ENCODE results near the gene HOXD11. TPM values are rescaled to one million over a fixed set of nuclear protein-coding genes. Genes with fewer than 3 reads are reported as not detected.

The HOXD11 gene
- total and polyA plus RNA-seq, 2 experiments from 2014 or later = 28.4 to 30.0 TPM

DNA sequence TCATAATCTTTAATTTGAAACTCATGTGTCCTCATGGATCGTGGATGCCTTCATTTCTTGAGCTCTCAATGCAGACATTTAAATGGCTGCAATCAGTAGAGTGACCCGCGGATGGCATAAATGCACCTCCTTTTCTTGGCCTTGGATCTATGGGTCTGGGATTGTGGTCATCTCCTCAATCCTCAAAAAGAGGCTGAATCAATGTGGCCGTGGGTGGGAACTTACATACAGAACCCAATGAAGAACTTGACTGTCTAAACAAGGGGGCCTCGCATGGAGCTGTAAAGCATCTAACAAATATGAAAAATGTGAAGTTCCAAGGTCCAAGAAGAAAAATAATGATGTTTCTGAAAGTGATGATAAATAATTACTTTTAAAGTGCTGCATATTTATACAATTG is 11.7 kb upstream of the HOXD11 start:
- in situ Hi-C loops (cut with MboI) = no loop called here
- H3K4me2 ChIP-seq (ENCODE audit: unreplicated experiment) = no peak overlapping the region
- H2AFZ ChIP-seq = no peak overlapping the region
- no peak for DNase-seq
- 0 out of 2 replicates have a peak, but pooled peaks cover 13% of the 10 kb centered on the region for H3K79me2 ChIP-seq (ENCODE audit: insufficient read depth)
- TF ChIP-seq EZH2 (IDR thresholded peaks at IDR 0.05; ENCODE audit: insufficient read depth, poor library complexity, severe bottlenecking) = no peak
- TF ChIP-seq EZH2phosphoT487 (IDR thresholded peaks at IDR 0.05; ENCODE audit: insufficient read depth, low read depth) = no peak
- whole genome bisulfite sequencing, 2 experiments (ENCODE audit: low coverage in 1 of 2, low lambda C conversion rate in 2 of 2, missing lambda C conversion rate in 2 of 2) = 94 to 98% methylated on average over 5 of the region's 5 CpGs
- peaks cover 15% of the 10 kb centered on the region; the same call in 1 of the 2 replicates for H3F3A ChIP-seq (ENCODE audit: insufficient read depth)
- H3K9me2 ChIP-seq (ENCODE audit: insufficient read depth) = no peaks in the 10 kb centered on the region
- no peaks in the 10 kb centered on the region for H4K20me1 ChIP-seq (ENCODE audit: insufficient read depth)
- no peaks in the 10 kb centered on the region for H3K9me3 ChIP-seq (ENCODE audit: low read depth)
- no peak overlapping the region for H3K27ac ChIP-seq
- no peak overlapping the region for H3K4me3 ChIP-seq
- no peak overlapping the region for H3K9ac ChIP-seq
- H3K27me3 ChIP-seq (replicated peaks; ENCODE audit: insufficient read depth) = peaks cover 3% of the 10 kb centered on the region; the same call in 1 of the 2 replicates
- no peaks in the 10 kb centered on the region for H3K36me3 ChIP-seq (ENCODE audit: low read depth)
- peaks cover 9% of the 10 kb centered on the region for H3K4me1 ChIP-seq (ENCODE audit: insufficient read depth)

DNA sequence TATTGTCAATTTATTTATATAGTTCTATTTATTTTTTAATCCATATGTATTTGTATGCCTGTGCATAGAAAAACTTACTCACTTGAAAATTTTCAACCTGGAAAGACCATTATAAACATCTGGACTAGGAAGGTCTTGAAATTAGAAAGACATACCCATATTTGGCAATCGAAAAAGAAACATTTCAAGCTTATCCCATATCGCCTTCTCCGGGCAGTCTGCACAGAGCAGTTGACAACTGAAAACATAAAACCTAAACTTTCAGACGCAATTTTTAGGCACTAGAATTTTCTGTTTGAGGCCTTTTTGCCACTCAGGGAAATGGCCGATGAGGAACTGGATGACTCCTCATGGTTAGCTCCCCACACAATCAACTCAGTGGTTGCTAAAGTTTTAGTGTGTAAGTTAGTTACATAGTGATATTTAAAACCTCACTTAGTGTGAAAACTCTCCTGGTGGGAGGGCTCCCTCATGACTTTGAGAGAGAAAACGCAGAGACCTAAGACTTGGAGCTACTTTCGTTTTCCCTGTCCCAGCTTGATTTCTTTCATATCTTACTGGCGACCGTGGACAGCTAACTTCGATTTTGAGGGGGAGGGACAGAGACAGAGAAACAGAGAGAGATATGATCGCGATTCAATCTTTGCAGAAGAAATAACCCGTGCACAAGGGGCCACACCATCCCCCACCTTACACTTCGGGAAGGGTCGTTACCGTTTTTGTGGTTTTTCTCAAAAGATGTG is 10.7 kb upstream of the HOXD11 start:
- peak overlapping the region; percentile 79 for H3K9ac ChIP-seq
- no peaks in the 10 kb centered on the region for H3K9me2 ChIP-seq (ENCODE audit: insufficient read depth)
- no peaks in the 10 kb centered on the region for H3K36me3 ChIP-seq (ENCODE audit: low read depth)
- no peaks in the 10 kb centered on the region for H3K27me3 ChIP-seq (replicated peaks; ENCODE audit: insufficient read depth)
- H3K4me1 ChIP-seq (ENCODE audit: insufficient read depth) = peaks cover 9% of the 10 kb centered on the region
- H3K9me3 ChIP-seq (ENCODE audit: low read depth) = no peaks in the 10 kb centered on the region
- peak overlapping the region; percentile 97 for H2AFZ ChIP-seq
- 0 out of 2 replicates have a peak, but pooled peaks cover 13% of the 10 kb centered on the region for H3K79me2 ChIP-seq (ENCODE audit: insufficient read depth)
- in situ Hi-C loops (cut with MboI) = no loop called here
- peak overlapping the region; percentile 100 for H3K4me2 ChIP-seq (ENCODE audit: unreplicated experiment)
- H3K27ac ChIP-seq = peak overlapping the region; percentile 73
- DNase-seq = peak; percentile 76
- peak overlapping the region; percentile 79 for H3K4me3 ChIP-seq
- WGBS, 2 experiments (ENCODE audit: low coverage in 1 of 2, low lambda C conversion rate in 2 of 2, missing lambda C conversion rate in 2 of 2) = 12 to 14% methylated on average over 16 of the region's 16 CpGs
- H4K20me1 ChIP-seq (ENCODE audit: insufficient read depth) = no peaks in the 10 kb centered on the region
- TF ChIP-seq EZH2 (IDR thresholded peaks at IDR 0.05; ENCODE audit: insufficient read depth, poor library complexity, severe bottlenecking) (no peak), EZH2phosphoT487 (IDR thresholded peaks at IDR 0.05; ENCODE audit: insufficient read depth, low read depth) (no peak)
- peaks cover 15% of the 10 kb centered on the region; the same call in 1 of the 2 replicates for H3F3A ChIP-seq (ENCODE audit: insufficient read depth)

DNA sequence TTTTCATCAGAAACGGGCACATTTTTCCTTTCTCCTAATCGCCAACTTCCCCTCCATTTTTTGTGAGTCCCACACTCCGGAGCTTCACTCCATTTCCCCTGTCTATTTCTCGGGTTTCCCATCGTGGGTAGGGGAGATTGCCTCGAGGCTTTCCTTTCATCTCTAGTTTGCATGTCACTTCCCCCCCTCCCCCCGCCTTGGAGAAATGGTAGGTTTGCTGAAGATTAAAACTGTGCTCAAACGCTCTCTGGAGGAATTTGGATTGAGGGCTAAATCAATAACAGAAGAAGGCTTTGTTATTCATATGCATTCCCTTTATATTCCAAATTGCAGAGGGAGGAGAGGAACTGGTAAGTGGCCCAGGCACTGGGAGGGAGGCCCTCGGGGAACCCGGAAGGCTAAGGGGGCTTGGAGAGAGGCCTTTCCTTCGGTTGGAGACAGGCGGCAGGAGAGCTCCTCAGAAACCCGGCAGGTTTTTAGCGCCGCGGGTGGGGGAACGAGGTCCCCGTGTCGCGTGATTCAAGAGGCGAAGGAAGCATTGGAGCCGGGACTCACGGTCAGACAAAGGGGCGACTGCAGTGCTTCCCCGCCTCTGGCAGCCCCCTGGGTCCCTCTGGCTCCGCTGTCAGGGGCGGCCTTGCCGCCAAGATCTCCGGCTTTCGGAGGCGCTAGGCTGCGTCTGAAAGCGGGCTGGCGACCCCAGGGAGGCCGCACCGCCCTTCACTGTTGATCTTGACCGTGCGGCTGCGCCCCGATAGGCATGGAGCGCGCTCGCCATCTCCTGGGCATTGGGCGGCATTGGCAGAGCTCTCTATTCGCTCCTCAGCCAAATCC is 9.9 kb upstream of the HOXD11 start:
- H3K4me3 ChIP-seq = peak overlapping the region; percentile 79
- peak overlapping the region; percentile 100 for H3K4me2 ChIP-seq (ENCODE audit: unreplicated experiment)
- H3K27me3 ChIP-seq (replicated peaks; ENCODE audit: insufficient read depth) = no peaks in the 10 kb centered on the region
- in situ Hi-C loops (cut with MboI) = no loop called here
- no peaks in the 10 kb centered on the region for H4K20me1 ChIP-seq (ENCODE audit: insufficient read depth)
- peak overlapping the region; percentile 97 for H2AFZ ChIP-seq
- H3K27ac ChIP-seq = peak overlapping the region; percentile 73
- peaks cover 16% of the 10 kb centered on the region; the same call in 1 of the 2 replicates for H3F3A ChIP-seq (ENCODE audit: insufficient read depth)
- TF ChIP-seq EZH2 (IDR thresholded peaks at IDR 0.05; ENCODE audit: insufficient read depth, poor library complexity, severe bottlenecking) (no peak), EZH2phosphoT487 (IDR thresholded peaks at IDR 0.05; ENCODE audit: insufficient read depth, low read depth) (no peak)
- 0 to 2% methylated on average over 38 to 44 of the region's 45 CpGs for WGBS, 2 experiments (ENCODE audit: low coverage in 1 of 2, low lambda C conversion rate in 2 of 2, missing lambda C conversion rate in 2 of 2)
- H3K9ac ChIP-seq = peak overlapping the region; percentile 79
- no peaks in the 10 kb centered on the region for H3K9me2 ChIP-seq (ENCODE audit: insufficient read depth)
- H3K79me2 ChIP-seq (ENCODE audit: insufficient read depth) = peaks cover 18% of the 10 kb centered on the region
- H3K36me3 ChIP-seq (ENCODE audit: low read depth) = no peaks in the 10 kb centered on the region
- H3K4me1 ChIP-seq (ENCODE audit: insufficient read depth) = peaks cover 9% of the 10 kb centered on the region
- peak; percentile 95 for DNase-seq
- no peaks in the 10 kb centered on the region for H3K9me3 ChIP-seq (ENCODE audit: low read depth)

DNA sequence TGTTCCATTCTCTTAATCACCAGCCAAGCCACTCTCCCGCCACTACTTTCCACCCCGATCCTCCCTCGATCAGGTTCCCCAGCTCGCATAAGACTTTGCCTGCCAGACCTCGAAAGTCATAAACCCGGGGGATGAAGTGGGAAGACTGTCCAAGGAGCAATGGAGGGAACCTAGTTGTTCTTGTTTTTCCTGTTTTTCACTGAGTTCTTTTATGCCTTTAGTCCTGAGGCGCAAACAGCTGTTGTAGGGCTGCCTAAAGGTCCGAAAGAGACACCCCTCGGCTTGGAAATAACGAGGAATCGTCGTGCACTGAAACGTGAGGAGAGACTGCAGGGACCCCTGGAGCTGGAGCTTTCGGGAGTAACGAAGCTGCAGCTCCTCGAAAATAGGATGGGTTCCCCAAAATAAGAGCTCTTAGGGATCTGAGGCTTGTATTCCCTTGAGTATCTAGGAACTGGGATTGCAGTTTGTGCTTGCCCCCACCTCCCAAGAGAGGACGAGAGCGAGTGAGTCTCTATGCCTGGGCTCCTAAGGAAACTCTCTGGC is 9.2 kb upstream of the HOXD11 start:
- H3K4me3 ChIP-seq = peak overlapping the region; percentile 79
- TF ChIP-seq EZH2phosphoT487 (IDR thresholded peaks at IDR 0.05; ENCODE audit: insufficient read depth, low read depth) = no peak
- H3K9me3 ChIP-seq (ENCODE audit: low read depth) = no peaks in the 10 kb centered on the region
- peak overlapping the region; percentile 97 for H2AFZ ChIP-seq
- peaks cover 25% of the 10 kb centered on the region for H3K79me2 ChIP-seq (ENCODE audit: insufficient read depth)
- peaks cover 22% of the 10 kb centered on the region; the same call in 1 of the 2 replicates for H3F3A ChIP-seq (ENCODE audit: insufficient read depth)
- peak overlapping the region; percentile 100 for H3K4me2 ChIP-seq (ENCODE audit: unreplicated experiment)
- H3K27ac ChIP-seq = no peak overlapping the region
- in situ Hi-C loops (cut with MboI) = no loop called here
- H3K9me2 ChIP-seq (ENCODE audit: insufficient read depth) = no peaks in the 10 kb centered on the region
- peak overlapping the region; percentile 79 for H3K9ac ChIP-seq
- DNase-seq = no peak
- H3K36me3 ChIP-seq (ENCODE audit: low read depth) = no peaks in the 10 kb centered on the region
- H4K20me1 ChIP-seq (ENCODE audit: insufficient read depth) = no peaks in the 10 kb centered on the region
- WGBS, 2 experiments (ENCODE audit: low coverage in 1 of 2, low lambda C conversion rate in 2 of 2, missing lambda C conversion rate in 2 of 2) = 4 to 5% methylated on average over 17 to 18 of the region's 18 CpGs
- peaks cover 12% of the 10 kb centered on the region for H3K4me1 ChIP-seq (ENCODE audit: insufficient read depth)
- H3K27me3 ChIP-seq (replicated peaks; ENCODE audit: insufficient read depth) = no peaks in the 10 kb centered on the region

Data from GM23248 (cell line).